ENCODE results near the gene MARK3.

DNA sequence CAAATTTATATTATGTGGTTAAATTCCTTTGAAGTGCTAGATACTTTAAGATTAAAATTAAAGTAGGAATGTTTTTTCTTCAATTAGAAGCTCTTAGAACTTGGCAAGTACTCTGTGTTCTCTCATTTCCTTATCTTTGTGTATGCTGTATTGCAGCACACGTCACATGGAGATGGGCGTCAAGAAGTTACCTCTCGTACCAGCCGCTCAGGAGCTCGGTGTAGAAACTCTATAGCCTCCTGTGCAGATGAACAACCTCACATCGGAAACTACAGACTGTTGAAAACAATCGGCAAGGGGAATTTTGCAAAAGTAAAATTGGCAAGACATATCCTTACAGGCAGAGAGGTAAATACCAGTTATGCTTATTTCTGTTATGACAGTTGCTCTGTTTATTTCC is 19.7 kb downstream of the MARK3 start:
- TF ChIP-seq HDAC2 (IDR thresholded peaks at IDR 0.05): no peak
- TF ChIP-seq, protein P1, sequence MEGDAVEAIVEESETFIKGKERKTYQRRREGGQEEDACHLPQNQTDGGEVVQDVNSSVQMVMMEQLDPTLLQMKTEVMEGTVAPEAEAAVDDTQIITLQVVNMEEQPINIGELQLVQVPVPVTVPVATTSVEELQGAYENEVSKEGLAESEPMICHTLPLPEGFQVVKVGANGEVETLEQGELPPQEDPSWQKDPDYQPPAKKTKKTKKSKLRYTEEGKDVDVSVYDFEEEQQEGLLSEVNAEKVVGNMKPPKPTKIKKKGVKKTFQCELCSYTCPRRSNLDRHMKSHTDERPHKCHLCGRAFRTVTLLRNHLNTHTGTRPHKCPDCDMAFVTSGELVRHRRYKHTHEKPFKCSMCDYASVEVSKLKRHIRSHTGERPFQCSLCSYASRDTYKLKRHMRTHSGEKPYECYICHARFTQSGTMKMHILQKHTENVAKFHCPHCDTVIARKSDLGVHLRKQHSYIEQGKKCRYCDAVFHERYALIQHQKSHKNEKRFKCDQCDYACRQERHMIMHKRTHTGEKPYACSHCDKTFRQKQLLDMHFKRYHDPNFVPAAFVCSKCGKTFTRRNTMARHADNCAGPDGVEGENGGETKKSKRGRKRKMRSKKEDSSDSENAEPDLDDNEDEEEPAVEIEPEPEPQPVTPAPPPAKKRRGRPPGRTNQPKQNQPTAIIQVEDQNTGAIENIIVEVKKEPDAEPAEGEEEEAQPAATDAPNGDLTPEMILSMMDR (IDR thresholded peaks at IDR 0.05 in 2 of 3, conservative IDR thresholded peaks at IDR 0.05 in 1 of 3; ENCODE audit: control insufficient read depth in 2 of 3, extremely low read depth in 1 of 3, insufficient read depth in 1 of 3, low read depth in 3 of 3, low read length in 3 of 3): no peak
- TF ChIP-seq, protein P2, sequence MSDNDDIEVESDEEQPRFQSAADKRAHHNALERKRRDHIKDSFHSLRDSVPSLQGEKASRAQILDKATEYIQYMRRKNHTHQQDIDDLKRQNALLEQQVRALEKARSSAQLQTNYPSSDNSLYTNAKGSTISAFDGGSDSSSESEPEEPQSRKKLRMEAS (IDR thresholded peaks at IDR 0.05; ENCODE audit: low read depth, low read length): no peak
- TF ChIP-seq, protein P3, sequence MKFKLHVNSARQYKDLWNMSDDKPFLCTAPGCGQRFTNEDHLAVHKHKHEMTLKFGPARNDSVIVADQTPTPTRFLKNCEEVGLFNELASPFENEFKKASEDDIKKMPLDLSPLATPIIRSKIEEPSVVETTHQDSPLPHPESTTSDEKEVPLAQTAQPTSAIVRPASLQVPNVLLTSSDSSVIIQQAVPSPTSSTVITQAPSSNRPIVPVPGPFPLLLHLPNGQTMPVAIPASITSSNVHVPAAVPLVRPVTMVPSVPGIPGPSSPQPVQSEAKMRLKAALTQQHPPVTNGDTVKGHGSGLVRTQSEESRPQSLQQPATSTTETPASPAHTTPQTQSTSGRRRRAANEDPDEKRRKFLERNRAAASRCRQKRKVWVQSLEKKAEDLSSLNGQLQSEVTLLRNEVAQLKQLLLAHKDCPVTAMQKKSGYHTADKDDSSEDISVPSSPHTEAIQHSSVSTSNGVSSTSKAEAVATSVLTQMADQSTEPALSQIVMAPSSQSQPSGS (IDR thresholded peaks at IDR 0.05; ENCODE audit: low read length): no peak
- no peak for TF ChIP-seq NFYA (IDR thresholded peaks at IDR 0.05; ENCODE audit: borderline replicate concordance, low read depth, low read length)
- no peak for TF ChIP-seq EZH2 (IDR thresholded peaks at IDR 0.05; ENCODE audit: borderline replicate concordance, control insufficient read depth, low read depth, low read length)
- TF ChIP-seq POLR2A (IDR thresholded peaks at IDR 0.05; ENCODE audit: low read depth, low read length): no peak
- no peak for TF ChIP-seq MEF2B (IDR thresholded peaks at IDR 0.05; ENCODE audit: partially characterized antibody, poor library complexity, severe bottlenecking)
- no peak for TF ChIP-seq NR2C1 (IDR thresholded peaks at IDR 0.05)
- no peak for TF ChIP-seq IKZF2 (IDR thresholded peaks at IDR 0.05)
- no peak for TF ChIP-seq POLR2AphosphoS5 (IDR thresholded peaks at IDR 0.05; ENCODE audit: low read length)
- no peak for TF ChIP-seq JUND (IDR thresholded peaks at IDR 0.05; ENCODE audit: low read depth, low read length)
- TF ChIP-seq BHLHE40 (IDR thresholded peaks at IDR 0.05; ENCODE audit: borderline replicate concordance in 1 of 2, low read depth in 2 of 2, low read length in 1 of 2): no peak

Measured in GM12878 (cell line).